Suprapubic skin (tissue), 4 donors: Measurements from ENCODE around the gene PRMT7. TPM values are rescaled to one million over a fixed set of nuclear protein-coding genes. Genes with fewer than 3 reads are reported as not detected.

Experiments used
- DNase-seq, 2 donors: peaks; one replicate each; pipeline ENCODE4 v3.0.0-alpha.2; 2019; ENCODE audit warnings: low spot score in 2 of 2
- H3K27ac ChIP-seq: fragments of 200-600 bp; sonication (generic); one replicate; pipeline ENCODE4 v1.5.1; 2019
- H3K27me3 ChIP-seq: fragments of 200-600 bp; sonication (generic); one replicate; pipeline ENCODE4 v1.5.1; 2019
- H3K36me3 ChIP-seq: fragments of 200-600 bp; sonication (generic); one replicate; pipeline ENCODE4 v1.5.1; 2019
- H3K4me1 ChIP-seq: fragments of 200-600 bp; sonication (generic); one replicate; pipeline ENCODE4 v1.5.1; 2019
- H3K4me3 ChIP-seq: fragments of 200-600 bp; sonication (generic); one replicate; pipeline ENCODE4 v1.5.1; 2019; ENCODE audit warnings: mild to moderate bottlenecking
- H3K9me3 ChIP-seq: fragments of 200-600 bp; sonication (generic); one replicate; pipeline ENCODE4 v1.5.1; 2019
- EP300 ChIP-seq: sonication (generic); formaldehyde crosslinking; IDR thresholded peaks from one replicate; pipeline ENCODE4 v1.6.1; 2017; ENCODE audit warnings: antibody characterized with exemption
- POLR2A ChIP-seq, 2 donors: fragments of 450-650 bp; IDR thresholded peaks; one replicate each; pipeline ENCODE4 v1.6.1; 2017; ENCODE audit warnings: antibody characterized with exemption in 2 of 2, mild to moderate bottlenecking in 2 of 2, moderate library complexity in 2 of 2
- POLR2AphosphoS5 ChIP-seq, 3 donors: sonication (generic); formaldehyde crosslinking; IDR thresholded peaks; one replicate each; pipeline ENCODE4 v1.6.1; 2017; ENCODE audit warnings: antibody characterized with exemption in 3 of 3
- WGBS: methylation state at CpG from one replicate; pipeline ENCODE4 v1.1.5; 2018; 5-methylcytosine and 5-hydroxymethylcytosine counted together
- total RNA-seq, 4 donors: library from RNA; depleted of rRNA; stranded (reverse); fragments of >200 nt; gene quantifications; one replicate each; pipeline ENCODE4 v1.1.0, GENCODE V29; 2016
- TF ChIP-seq, protein P1 (sequence below), 2 donors: fragments of 200-600 bp in 1 of 2; fragments of 450-650 bp in 1 of 2; sonication (generic) in 1 of 2; IDR thresholded peaks; one replicate each; pipeline ENCODE4 v1.5.1; 2016 to 2019; ENCODE audit warnings: antibody characterized with exemption in 2 of 2, mild to moderate bottlenecking in 1 of 2, moderate library complexity in 1 of 2

The PRMT7 gene
- total RNA-seq, 4 donors from 2014 or later, result 38.8 to 101 (median 69.9) TPM

DNA sequence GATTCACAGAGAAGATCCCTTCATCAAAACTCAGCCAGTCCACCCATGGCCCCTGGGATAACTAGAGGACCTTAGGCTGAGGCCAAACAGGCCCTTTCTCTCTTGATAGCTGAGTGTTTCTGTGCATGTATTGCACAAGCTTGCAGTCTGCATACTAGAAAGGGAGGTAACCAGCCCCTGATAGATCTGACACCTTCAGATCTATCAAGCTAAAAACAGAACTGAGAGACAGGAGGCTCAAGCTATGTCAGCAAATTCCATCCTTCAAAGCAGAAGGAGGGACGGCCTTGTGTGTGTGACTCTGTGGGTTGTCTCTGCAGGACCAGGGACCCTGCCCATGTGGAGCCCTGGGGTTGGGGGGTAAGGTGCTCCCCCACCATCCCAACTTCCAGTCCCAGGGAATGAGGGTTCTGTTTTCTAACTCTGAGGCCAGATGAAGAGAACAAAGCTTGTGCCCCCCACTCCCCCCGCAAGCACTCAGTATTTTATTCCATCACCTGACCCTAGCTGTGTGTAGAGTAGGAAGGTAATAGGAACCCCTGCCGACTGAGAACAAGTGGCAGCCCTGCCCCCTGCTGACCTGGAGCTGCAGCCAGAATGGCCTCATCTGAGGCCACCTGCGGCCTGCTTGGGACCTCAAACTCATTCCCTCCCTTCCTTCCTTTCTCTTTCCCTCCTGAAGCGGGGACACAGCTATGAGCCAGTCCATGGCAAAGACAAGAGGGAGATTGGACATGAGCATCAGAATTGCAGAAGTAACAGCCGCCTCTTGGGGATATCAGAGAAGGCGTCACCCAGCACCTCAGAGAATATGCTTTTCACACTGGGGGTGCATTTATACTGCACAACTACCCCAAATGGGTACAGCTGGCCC lies 73.7 kb downstream of the PRMT7 start:
- H3K4me3 ChIP-seq, result no peak overlapping the region
- H3K27ac ChIP-seq, result no peak overlapping the region

DNA sequence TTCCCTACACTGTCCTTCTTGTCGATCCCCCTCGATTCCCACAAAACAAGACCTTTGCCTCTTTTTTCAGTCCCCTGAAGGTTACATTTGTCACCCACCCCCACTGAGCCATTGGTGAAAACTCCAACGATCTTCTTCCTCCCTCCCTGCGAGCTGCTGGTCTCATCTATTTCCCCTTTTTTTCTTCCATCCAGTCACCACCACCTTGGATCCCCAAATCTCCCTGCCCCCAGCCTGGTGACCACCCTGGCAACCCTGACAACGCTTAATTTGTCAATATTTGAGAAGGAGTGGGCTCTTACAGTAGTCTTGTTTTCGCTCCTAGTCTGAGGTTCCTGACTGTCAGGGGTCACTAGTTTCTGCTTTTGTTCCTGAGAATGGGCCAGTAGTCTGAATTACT lies 74.6 kb downstream of the PRMT7 start:
- no peak for TF ChIP-seq EP300
- no peak for TF ChIP-seq POLR2AphosphoS5 (IDR thresholded peaks at IDR 0.05)
- TF ChIP-seq, protein P1, sequence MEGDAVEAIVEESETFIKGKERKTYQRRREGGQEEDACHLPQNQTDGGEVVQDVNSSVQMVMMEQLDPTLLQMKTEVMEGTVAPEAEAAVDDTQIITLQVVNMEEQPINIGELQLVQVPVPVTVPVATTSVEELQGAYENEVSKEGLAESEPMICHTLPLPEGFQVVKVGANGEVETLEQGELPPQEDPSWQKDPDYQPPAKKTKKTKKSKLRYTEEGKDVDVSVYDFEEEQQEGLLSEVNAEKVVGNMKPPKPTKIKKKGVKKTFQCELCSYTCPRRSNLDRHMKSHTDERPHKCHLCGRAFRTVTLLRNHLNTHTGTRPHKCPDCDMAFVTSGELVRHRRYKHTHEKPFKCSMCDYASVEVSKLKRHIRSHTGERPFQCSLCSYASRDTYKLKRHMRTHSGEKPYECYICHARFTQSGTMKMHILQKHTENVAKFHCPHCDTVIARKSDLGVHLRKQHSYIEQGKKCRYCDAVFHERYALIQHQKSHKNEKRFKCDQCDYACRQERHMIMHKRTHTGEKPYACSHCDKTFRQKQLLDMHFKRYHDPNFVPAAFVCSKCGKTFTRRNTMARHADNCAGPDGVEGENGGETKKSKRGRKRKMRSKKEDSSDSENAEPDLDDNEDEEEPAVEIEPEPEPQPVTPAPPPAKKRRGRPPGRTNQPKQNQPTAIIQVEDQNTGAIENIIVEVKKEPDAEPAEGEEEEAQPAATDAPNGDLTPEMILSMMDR (IDR thresholded peaks at IDR 0.05), result no peak
- no peak for TF ChIP-seq POLR2A (IDR thresholded peaks at IDR 0.05)
- no peak overlapping the region for H3K27ac ChIP-seq
- no peaks in the 10 kb centered on the region for H3K4me1 ChIP-seq
- no peak overlapping the region for H3K4me3 ChIP-seq
- no peak for DNase-seq
- no peaks in the 10 kb centered on the region for H3K9me3 ChIP-seq
- 76% methylated on average over 6 of the region's 6 CpGs for WGBS
- no peaks in the 10 kb centered on the region for H3K27me3 ChIP-seq
- H3K36me3 ChIP-seq, result no peaks in the 10 kb centered on the region

More for the DNA sequence above, 73.7 kb downstream of the PRMT7 start:
- DNase-seq, result no peak
- WGBS, result 76% methylated on average over 7 of the region's 7 CpGs
- no peaks in the 10 kb centered on the region for H3K4me1 ChIP-seq
- TF ChIP-seq POLR2A (IDR thresholded peaks at IDR 0.05) (no peak), EP300 (no peak), POLR2AphosphoS5 (IDR thresholded peaks at IDR 0.05) (no peak)
- TF ChIP-seq, protein P1 (IDR thresholded peaks at IDR 0.05), result no peak
- H3K9me3 ChIP-seq, result no peaks in the 10 kb centered on the region
- no peaks in the 10 kb centered on the region for H3K36me3 ChIP-seq
- no peaks in the 10 kb centered on the region for H3K27me3 ChIP-seq

- no peaks in the 10 kb centered on the region for H3K36me3 ChIP-seq
Measured at GRCh38 chr16:68386628-68387027, 75.8 kb downstream of the PRMT7 start.

DNA sequence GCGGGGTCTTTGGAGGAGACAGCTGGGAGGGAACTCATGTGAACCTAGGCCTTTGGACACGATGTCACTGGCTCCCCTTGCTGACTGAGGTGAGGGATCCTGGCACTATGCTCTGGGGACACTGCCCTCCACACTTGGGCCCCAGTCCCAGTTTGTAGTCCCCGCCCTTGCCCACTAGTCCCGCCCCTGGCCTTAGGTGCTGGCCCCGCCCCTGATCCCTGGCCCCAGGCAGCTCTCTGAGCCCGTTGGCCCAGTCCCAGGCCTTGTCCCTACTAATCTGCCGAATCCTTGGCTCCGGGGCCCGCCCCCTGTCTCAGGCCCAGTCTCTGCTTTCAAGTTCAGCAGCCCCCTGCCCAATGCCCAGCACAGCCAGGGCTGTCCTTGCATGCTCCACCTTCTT lies 76.5 kb downstream of the PRMT7 start:
- H3K27ac ChIP-seq, result no peak overlapping the region
- H3K27me3 ChIP-seq, result no peaks in the 10 kb centered on the region
- TF ChIP-seq POLR2AphosphoS5 (IDR thresholded peaks at IDR 0.05) (no peak), EP300 (no peak), POLR2A (IDR thresholded peaks at IDR 0.05) (no peak)
- TF ChIP-seq, protein P1 (IDR thresholded peaks at IDR 0.05), result no peak
- DNase-seq, result no peak
- H3K36me3 ChIP-seq, result no peaks in the 10 kb centered on the region
- 80% methylated on average over 8 of the region's 9 CpGs for WGBS
- no peak overlapping the region for H3K4me3 ChIP-seq
- no peaks in the 10 kb centered on the region for H3K9me3 ChIP-seq
- no peaks in the 10 kb centered on the region for H3K4me1 ChIP-seq

More at GRCh38 chr16:68386628-68387027, 75.8 kb downstream of the PRMT7 start:
- WGBS, result 51% methylated on average over 12 of the region's 14 CpGs
- H3K27ac ChIP-seq, result no peak overlapping the region
- H3K9me3 ChIP-seq, result no peaks in the 10 kb centered on the region
- no peak for DNase-seq
- H3K4me3 ChIP-seq, result no peak overlapping the region
- TF ChIP-seq, protein P1 (IDR thresholded peaks at IDR 0.05), result no peak
- TF ChIP-seq EP300, result no peak
- no peak for TF ChIP-seq POLR2AphosphoS5 (IDR thresholded peaks at IDR 0.05)
- TF ChIP-seq POLR2A (IDR thresholded peaks at IDR 0.05), result no peak
- no peaks in the 10 kb centered on the region for H3K4me1 ChIP-seq
- H3K27me3 ChIP-seq, result no peaks in the 10 kb centered on the region

GRCh38 chr16:68388124-68388523 lies 77.3 kb downstream of the PRMT7 start:
- WGBS, result 60% methylated on average over 1 of the region's 3 CpGs
- Histone ChIP-seq H3K4me1 (no peaks in the 10 kb centered on the region), H3K27ac (no peak overlapping the region), H3K9me3 (no peaks in the 10 kb centered on the region), H3K27me3 (no peaks in the 10 kb centered on the region), H3K36me3 (no peaks in the 10 kb centered on the region), H3K4me3 (no peak overlapping the region)
- TF ChIP-seq POLR2A (IDR thresholded peaks at IDR 0.05) (no peak), POLR2AphosphoS5 (IDR thresholded peaks at IDR 0.05) (no peak), EP300 (no peak)
- TF ChIP-seq, protein P1 (IDR thresholded peaks at IDR 0.05), result no peak
- no peak for DNase-seq
